Measurements from ENCODE around the gene MTRFR. TPM values are rescaled to one million over a fixed set of nuclear protein-coding genes. Genes with fewer than 3 reads are reported as not detected.
"Not testable (repeated sequence)": the region's sequence is repeated elsewhere in the genome, so short reads cannot be mapped to it uniquely, and the experiment has no call there.

The MTRFR gene
- total and polyA plus RNA-seq, 12 donors = 12.2 to 23.3 (median 15.2) TPM

GRCh38 chr12:123200414-123200813 lies 32.8 kb upstream of the MTRFR start:
- Histone ChIP-seq H3K4me1 (replicated peaks in 1 of 2) (no peaks in the 10 kb centered on the region), H3K27ac (no peak overlapping the region), H3K4me3 (no peak overlapping the region), H3K36me3 (replicated peaks in 1 of 2) (peaks cover 0 to 22% of the 10 kb centered on the region in 2 donors), H3K9me3 (replicated peaks in 1 of 3) (no peaks in the 10 kb centered on the region), H3K27me3 (no peaks in the 10 kb centered on the region)
- WGBS, 4 donors = 90 to 93% (median 92%) methylated on average over 7 of the region's 7 CpGs
- no peak for TF ChIP-seq CTCF (IDR thresholded peaks at IDR 0.05)
- no peak for TF ChIP-seq POLR2A (IDR thresholded peaks at IDR 0.05)
- intact Hi-C loops (cut with DNase I) = no loop called here
- no peak for DNase-seq

GRCh38 chr12:123206794-123207193 lies 26.4 kb upstream of the MTRFR start:
- DNase-seq = peak in 1 of 7 donors; percentile 14
- H3K4me3 ChIP-seq; H3K27ac ChIP-seq; H3K4me1 ChIP-seq (replicated peaks in 1 of 2); H3K9me3 ChIP-seq (replicated peaks in 1 of 3); H3K27me3 ChIP-seq; intact Hi-C loops (cut with DNase I): not testable (repeated sequence)
- WGBS, 4 donors = 64 to 92% (median 73%) methylated on average over 2 to 3 of the region's 3 CpGs
- peaks cover 0 to 33% of the 10 kb centered on the region in 2 donors for H3K36me3 ChIP-seq (replicated peaks in 1 of 2)

GRCh38 chr12:123207815-123208214 lies 25.4 kb upstream of the MTRFR start:
- 91 to 99% (median 96%) methylated on average over 7 of the region's 7 CpGs for WGBS, 4 donors
- H3K9me3 ChIP-seq (replicated peaks in 1 of 3); H3K27ac ChIP-seq; intact Hi-C loops (cut with DNase I); H3K4me3 ChIP-seq; DNase-seq; H3K27me3 ChIP-seq; H3K4me1 ChIP-seq (replicated peaks in 1 of 2): not testable (repeated sequence)
- peaks cover 0 to 26% of the 10 kb centered on the region in 2 donors for H3K36me3 ChIP-seq (replicated peaks in 1 of 2)

GRCh38 chr12:123223241-123223668 lies 10.0 kb upstream of the MTRFR start:
- Histone ChIP-seq H3K27ac (no peak overlapping the region), H3K36me3 (replicated peaks in 1 of 2) (peaks cover 0 to 18% of the 10 kb centered on the region in 2 donors), H3K4me1 (replicated peaks in 1 of 2) (peaks cover 0 to 6% of the 10 kb centered on the region in 2 donors), H3K9me3 (replicated peaks in 1 of 3) (no peaks in the 10 kb centered on the region), H3K4me3 (no peak overlapping the region), H3K27me3 (no peaks in the 10 kb centered on the region)
- intact Hi-C loops (cut with DNase I) = no loop called here
- DNase-seq = no peak
- TF ChIP-seq POLR2A (IDR thresholded peaks at IDR 0.05) (no peak), CTCF (IDR thresholded peaks at IDR 0.05) (no peak)
- 85 to 91% (median 89%) methylated on average over 11 of the region's 11 CpGs for WGBS, 4 donors

- Histone ChIP-seq H3K27me3 (no peaks in the 10 kb centered on the region), H3K27ac (no peak overlapping the region), H3K9me3 (replicated peaks in 1 of 3) (no peaks in the 10 kb centered on the region), H3K4me3 (no peak overlapping the region), H3K4me1 (replicated peaks in 1 of 2) (peaks cover 0 to 11% of the 10 kb centered on the region in 2 donors), H3K36me3 (replicated peaks in 1 of 2) (peaks cover 0 to 18% of the 10 kb centered on the region in 2 donors)
- no peak for TF ChIP-seq POLR2A (IDR thresholded peaks at IDR 0.05)
- no peak for TF ChIP-seq CTCF (IDR thresholded peaks at IDR 0.05)
- 79 to 98% (median 88%) methylated on average over 2 of the region's 2 CpGs for WGBS, 4 donors
- DNase-seq = no peak
- intact Hi-C loops (cut with DNase I) = no loop called here
These were observed 7.8 kb upstream of the MTRFR start for GRCh38 chr12:123225443-123225842.

Measured in adrenal gland (tissue), 12 donors.